Gastroesophageal sphincter (tissue), 4 donors: ENCODE results near the gene ENTHD1. TPM values are rescaled to one million over a fixed set of nuclear protein-coding genes. Genes with fewer than 3 reads are reported as not detected.

Experiments
- ATAC-seq: fragments of 150-250 bp; one replicate; pipeline ENCODE4 v1.9.1; 2016; ENCODE audit warnings: mild to moderate bottlenecking, moderate library complexity
- H3K27ac ChIP-seq, 4 donors: fragments of 200-600 bp; sonication (generic) in 3 of 4; 1 replicate in 3 of 4; 2 replicates in 1 of 4; pipeline ENCODE4 v1.5.1; 2016 to 2019
- H3K27me3 ChIP-seq: fragments of 200-600 bp; sonication (generic); one replicate; pipeline ENCODE4 v1.5.1; 2019
- H3K36me3 ChIP-seq, 2 donors: fragments of 200-600 bp; sonication (generic); one replicate each; pipeline ENCODE4 v1.5.1; 2019; ENCODE audit warnings: control low read depth in 1 of 2
- H3K4me1 ChIP-seq, 3 donors: fragments of 200-600 bp; sonication (generic); 1 replicate in 2 of 3; 2 replicates in 1 of 3; pipeline ENCODE4 v1.5.1; 2016 to 2019; ENCODE audit warnings: control low read depth in 2 of 3
- H3K4me3 ChIP-seq, 2 donors: fragments of 200-600 bp; sonication (generic); one replicate each; pipeline ENCODE4 v1.5.1; 2019; ENCODE audit warnings: mild to moderate bottlenecking in 1 of 2, moderate library complexity in 1 of 2
- H3K9me3 ChIP-seq, 3 donors: fragments of 200-600 bp; sonication (generic); one replicate each; pipeline ENCODE4 v1.5.1; 2017 to 2019; ENCODE audit warnings: control low read depth in 2 of 3
- CTCF ChIP-seq, 4 experiments: fragments of 200-600 bp in 2 of 4; fragments of 450-650 bp in 2 of 4; sonication (generic) in 1 of 4; IDR thresholded peaks; one replicate each; pipeline ENCODE4 v1.5.1; 2017 to 2019; ENCODE audit warnings: antibody characterized with exemption in 4 of 4, mild to moderate bottlenecking in 2 of 4, moderate library complexity in 2 of 4
- EP300 ChIP-seq: sonication (generic); formaldehyde crosslinking; IDR thresholded peaks from one replicate; pipeline ENCODE4 v1.6.1; 2017; ENCODE audit warnings: antibody characterized with exemption, mild to moderate bottlenecking
- POLR2A ChIP-seq, 2 donors: fragments of 450-650 bp; IDR thresholded peaks; one replicate each; pipeline ENCODE4 v1.6.1; 2017; ENCODE audit warnings: antibody characterized with exemption in 2 of 2, mild to moderate bottlenecking in 2 of 2, moderate library complexity in 1 of 2
- POLR2AphosphoS5 ChIP-seq: sonication (generic); formaldehyde crosslinking; IDR thresholded peaks from one replicate; pipeline ENCODE4 v1.6.1; 2017; ENCODE audit warnings: antibody characterized with exemption
- WGBS, 2 donors: methylation state at CpG; one replicate each; pipeline ENCODE4 v1.1.5; 2018; ENCODE audit warnings: low coverage in 1 of 2; 5-methylcytosine and 5-hydroxymethylcytosine counted together
- total RNA-seq, 4 donors: library from RNA; depleted of rRNA; stranded (reverse); fragments of >200 nt; gene quantifications; one replicate each; pipeline ENCODE4 v1.1.0, GENCODE V29; 2016

ENTHD1 gene
- total RNA-seq, 4 donors from 2014 or later = 0.47 TPM; not detected in 3

GRCh38 chr22:39939830-39940229, 46.3 kb upstream of the ENTHD1 start:
- 83 to 100% methylated on average over 2 of the region's 3 CpGs for WGBS, 2 donors

GRCh38 chr22:39938509-39939111, 45.0 kb upstream of the ENTHD1 start:
- WGBS, 2 donors = 66 to 81% methylated on average over 3 to 13 of the region's 14 CpGs
- H3K4me1 ChIP-seq = no peaks in the 10 kb centered on the region
- H3K27ac ChIP-seq = no peak overlapping the region
- H3K9me3 ChIP-seq = no peaks in the 10 kb centered on the region
- no peak for ATAC-seq
- no peak for TF ChIP-seq POLR2A (IDR thresholded peaks at IDR 0.05)
- no peak for TF ChIP-seq EP300
- TF ChIP-seq POLR2AphosphoS5 = no peak
- no peak for TF ChIP-seq CTCF (IDR thresholded peaks at IDR 0.05)
- peaks cover 34% of the 10 kb centered on the region for H3K27me3 ChIP-seq
- H3K36me3 ChIP-seq = no peaks in the 10 kb centered on the region
- no peak overlapping the region for H3K4me3 ChIP-seq

More at GRCh38 chr22:39939830-39940229, 46.3 kb upstream of the ENTHD1 start:
- Histone ChIP-seq H3K27ac (no peak overlapping the region), H3K27me3 (peaks cover 22% of the 10 kb centered on the region), H3K4me3 (no peak overlapping the region), H3K9me3 (no peaks in the 10 kb centered on the region), H3K36me3 (no peaks in the 10 kb centered on the region), H3K4me1 (no peaks in the 10 kb centered on the region)
- ATAC-seq = no peak
- TF ChIP-seq EP300 (no peak), POLR2A (IDR thresholded peaks at IDR 0.05) (no peak), CTCF (IDR thresholded peaks at IDR 0.05) (no peak), POLR2AphosphoS5 (no peak)

GRCh38 chr22:39937906-39938305, 44.3 kb upstream of the ENTHD1 start:
- Histone ChIP-seq H3K27me3 (peaks cover 41% of the 10 kb centered on the region), H3K9me3 (no peaks in the 10 kb centered on the region), H3K36me3 (no peaks in the 10 kb centered on the region), H3K27ac (no peak overlapping the region), H3K4me1 (no peaks in the 10 kb centered on the region), H3K4me3 (no peak overlapping the region)
- WGBS, 2 donors = 69 to 89% methylated on average over 3 of the region's 3 CpGs
- ATAC-seq = no peak
- no peak for TF ChIP-seq POLR2A (IDR thresholded peaks at IDR 0.05)
- no peak for TF ChIP-seq CTCF (IDR thresholded peaks at IDR 0.05)
- TF ChIP-seq POLR2AphosphoS5 = no peak
- TF ChIP-seq EP300 = no peak

GRCh38 chr22:39936523-39937145, 43.1 kb upstream of the ENTHD1 start:
- H3K36me3 ChIP-seq = no peaks in the 10 kb centered on the region
- H3K4me1 ChIP-seq = no peaks in the 10 kb centered on the region
- 65 to 75% methylated on average over 6 of the region's 6 CpGs for WGBS, 2 donors
- no peaks in the 10 kb centered on the region for H3K9me3 ChIP-seq
- no peak overlapping the region for H3K27ac ChIP-seq
- peaks cover 44% of the 10 kb centered on the region for H3K27me3 ChIP-seq
- no peak for ATAC-seq
- TF ChIP-seq POLR2AphosphoS5 = no peak
- TF ChIP-seq POLR2A (IDR thresholded peaks at IDR 0.05) = no peak
- no peak overlapping the region for H3K4me3 ChIP-seq

- peaks cover 53% of the 10 kb centered on the region for H3K27me3 ChIP-seq
- H3K36me3 ChIP-seq = no peaks in the 10 kb centered on the region
- H3K4me3 ChIP-seq = no peak overlapping the region
- no peak overlapping the region for H3K27ac ChIP-seq
- no peaks in the 10 kb centered on the region for H3K9me3 ChIP-seq
- WGBS, 2 donors = 48 to 68% methylated on average over 4 to 6 of the region's 6 CpGs
- no peaks in the 10 kb centered on the region for H3K4me1 ChIP-seq
- TF ChIP-seq POLR2A (IDR thresholded peaks at IDR 0.05) (no peak), POLR2AphosphoS5 (no peak)
- no peak for ATAC-seq
These were observed 42.1 kb upstream of the ENTHD1 start for GRCh38 chr22:39935612-39936011.

- TF ChIP-seq POLR2A (IDR thresholded peaks at IDR 0.05) (no peak), POLR2AphosphoS5 (no peak), CTCF (IDR thresholded peaks at IDR 0.05) (no peak), EP300 (no peak)
- no peak overlapping the region for H3K4me3 ChIP-seq
- H3K27ac ChIP-seq = no peak overlapping the region
- H3K36me3 ChIP-seq = no peaks in the 10 kb centered on the region
- H3K4me1 ChIP-seq = no peaks in the 10 kb centered on the region
- 41 to 51% methylated on average over 4 of the region's 4 CpGs for WGBS, 2 donors
- no peaks in the 10 kb centered on the region for H3K9me3 ChIP-seq
- ATAC-seq = no peak
- peaks cover 58% of the 10 kb centered on the region for H3K27me3 ChIP-seq
These were observed 41.6 kb upstream of the ENTHD1 start for GRCh38 chr22:39935116-39935515.
